ENCODE measurements around the gene NR4A3. TPM values are rescaled to one million over a fixed set of nuclear protein-coding genes. Genes with fewer than 3 reads are reported as not detected.
A peak's percentile ranks its signal among the peaks of the same experiment; 100 is the strongest.

NR4A3 gene
- total and polyA plus RNA-seq, 2 donors from 2014 or later = 0.34 to 9.1 TPM

- peaks cover 77% of the 10 kb centered on the region for H3K27me3 ChIP-seq (ENCODE audit: control insufficient read depth, insufficient read depth, low read length)
- H3K4me3 ChIP-seq (ENCODE audit: low read length in 3 of 3) = no peak overlapping the region
- DNase-seq (no peak), FAIRE-seq (no peak)
- peaks cover 0 to 9% (median 9%) of the 10 kb centered on the region in 3 donors for H3K4me1 ChIP-seq (ENCODE audit: control insufficient read depth in 2 of 3, insufficient read depth in 2 of 3, low read depth in 1 of 3, low read length in 3 of 3)
- TF ChIP-seq CTCF (IDR thresholded peaks at IDR 0.05; ENCODE audit: borderline replicate concordance, extremely low read depth, insufficient read depth) = no peak
- no peaks in the 10 kb centered on the region for H3K9me3 ChIP-seq (ENCODE audit: control insufficient read depth in 2 of 3, insufficient read depth in 1 of 3, low read length in 3 of 3)
- H3K36me3 ChIP-seq (ENCODE audit: control insufficient read depth in 2 of 3, insufficient read depth in 3 of 3, low read length in 3 of 3) = no peaks in the 10 kb centered on the region
- intact Hi-C loops (cut with DNase I) = no loop called here
- no peak overlapping the region for H3K9ac ChIP-seq (ENCODE audit: low read length in 3 of 3)
- no peak overlapping the region for H3K27ac ChIP-seq (ENCODE audit: low read depth in 2 of 2, low read length in 2 of 2)
Measured at GRCh38 chr9:99827244-99827643, 5.6 kb downstream of the NR4A3 start.

- Histone ChIP-seq H3K4me1 (ENCODE audit: control insufficient read depth in 2 of 3, insufficient read depth in 2 of 3, low read depth in 1 of 3, low read length in 3 of 3) (peaks cover 0 to 9% (median 6%) of the 10 kb centered on the region in 3 donors), H3K27me3 (ENCODE audit: control insufficient read depth, insufficient read depth, low read length) (peaks cover 78% of the 10 kb centered on the region), H3K36me3 (ENCODE audit: control insufficient read depth in 2 of 3, insufficient read depth in 3 of 3, low read length in 3 of 3) (no peaks in the 10 kb centered on the region), H3K9me3 (ENCODE audit: control insufficient read depth in 2 of 3, insufficient read depth in 1 of 3, low read length in 3 of 3) (no peaks in the 10 kb centered on the region), H3K27ac (ENCODE audit: low read depth in 2 of 2, low read length in 2 of 2) (no peak overlapping the region), H3K4me3 (ENCODE audit: low read length in 3 of 3) (no peak overlapping the region), H3K9ac (ENCODE audit: low read length in 3 of 3) (no peak overlapping the region)
- no peak for DNase-seq
- TF ChIP-seq CTCF (IDR thresholded peaks at IDR 0.05; ENCODE audit: borderline replicate concordance, extremely low read depth, insufficient read depth) = no peak
- FAIRE-seq = no peak
- intact Hi-C loops (cut with DNase I) = no loop called here
Measured at GRCh38 chr9:99828054-99828416, 6.3 kb downstream of the NR4A3 start.

GRCh38 chr9:99828417-99829176 is 6.9 kb downstream of the NR4A3 start:
- Histone ChIP-seq H3K4me1 (ENCODE audit: control insufficient read depth in 2 of 3, insufficient read depth in 2 of 3, low read depth in 1 of 3, low read length in 3 of 3) (peaks cover 0 to 9% (median 4%) of the 10 kb centered on the region in 3 donors), H3K36me3 (ENCODE audit: control insufficient read depth in 2 of 3, insufficient read depth in 3 of 3, low read length in 3 of 3) (no peaks in the 10 kb centered on the region), H3K4me3 (ENCODE audit: low read length in 3 of 3) (no peak overlapping the region), H3K9ac (ENCODE audit: low read length in 3 of 3) (no peak overlapping the region), H3K9me3 (ENCODE audit: control insufficient read depth in 2 of 3, insufficient read depth in 1 of 3, low read length in 3 of 3) (no peaks in the 10 kb centered on the region), H3K27ac (ENCODE audit: low read depth in 2 of 2, low read length in 2 of 2) (no peak overlapping the region), H3K27me3 (ENCODE audit: control insufficient read depth, insufficient read depth, low read length) (peaks cover 81% of the 10 kb centered on the region)
- FAIRE-seq (no peak), DNase-seq (peak in 4 of 5 donors; percentile 38 to 61 (median 50))
- no peak for TF ChIP-seq CTCF (IDR thresholded peaks at IDR 0.05; ENCODE audit: borderline replicate concordance, extremely low read depth, insufficient read depth)
- intact Hi-C loops (cut with DNase I) = no loop called here
